Subcutaneous abdominal adipose tissue (tissue), 5 donors: ENCODE results near the gene HOXB4.

Source experiments
- H3K27ac ChIP-seq: one replicate; pipeline ENCODE4 v1.7.0; 2013; ENCODE audit warnings: low read depth, mild to moderate bottlenecking, inconsistent platforms, low read length, moderate library complexity
- H3K27me3 ChIP-seq, 5 donors: one replicate each; pipeline ENCODE4 v1.7.0; 2013; ENCODE audit warnings: low read length in 5 of 5, inconsistent platforms in 1 of 5; ENCODE audit not compliant: control insufficient read depth in 5 of 5, insufficient read depth in 4 of 5
- H3K36me3 ChIP-seq, 5 donors: one replicate each; pipeline ENCODE4 v1.7.0; 2013; ENCODE audit warnings: low read length in 5 of 5; ENCODE audit not compliant: control insufficient read depth in 5 of 5, insufficient read depth in 5 of 5
- H3K4me1 ChIP-seq, 5 donors: one replicate each; pipeline ENCODE4 v1.7.0; 2013; ENCODE audit warnings: low read length in 5 of 5, mild to moderate bottlenecking in 3 of 5, moderate library complexity in 1 of 5; ENCODE audit not compliant: control insufficient read depth in 5 of 5, insufficient read depth in 5 of 5
- H3K4me3 ChIP-seq, 5 donors: one replicate each; pipeline ENCODE4 v1.7.0; 2013; ENCODE audit warnings: low read length in 5 of 5, low read depth in 1 of 5
- H3K9ac ChIP-seq, 5 donors: one replicate each; pipeline ENCODE4 v1.7.0; 2013; ENCODE audit warnings: low read length in 5 of 5, mild to moderate bottlenecking in 4 of 5, moderate library complexity in 3 of 5
- H3K9me3 ChIP-seq, 5 donors: one replicate each; pipeline ENCODE4 v1.7.0; 2013; ENCODE audit warnings: low read length in 5 of 5; ENCODE audit not compliant: control insufficient read depth in 5 of 5
- donor health status: healthy.
- donor health status: healthy.
- donor health status: healthy.
- donor health status: healthy.
- donor health status: healthy.

The HOXB4 gene

GRCh38 chr17:48577946-48578615, at the start of gene HOXB4:
TSS of gene HOXB4 (minus strand) at chr17:48578350. CDS start at chr17:48578319, 31 bp downstream.
- peak within 1 kb of the TSS; percentile 77 to 90 (median 84) for H3K9ac ChIP-seq
- H3K27me3 ChIP-seq = peaks cover 0 to under 1% (median 0%) of the 10 kb centered on the region in 5 donors
- H3K36me3 ChIP-seq = peaks cover 0 to 5% (median 0%) of the 10 kb centered on the region in 5 donors
- peak within 1 kb of the TSS; percentile 70 to 88 (median 77) for H3K4me3 ChIP-seq
- H3K4me1 ChIP-seq = peaks cover 13 to 85% (median 82%) of the 10 kb centered on the region in 5 donors
- H3K27ac ChIP-seq = peak within 1 kb of the TSS; percentile 93
- no peaks in the 10 kb centered on the region for H3K9me3 ChIP-seq

- H3K4me3 ChIP-seq = peak overlapping the region in 1 of 5 donors; percentile 70
Measured at GRCh38 chr17:48627118-48627597, 49.0 kb upstream of the HOXB4 start.

GRCh38 chr17:48626245-48627117, 48.3 kb upstream of the HOXB4 start, which contains the start of gene HOXB9:
TSS of gene HOXB9 (minus strand) at chr17:48626358. CDS start at chr17:48626269, 89 bp downstream.
- H3K4me1 ChIP-seq = peaks cover 2 to 26% (median 23%) of the 10 kb centered on the region in 5 donors
- no peak within 1 kb of the TSS for H3K27ac ChIP-seq
- H3K4me3 ChIP-seq = peak within 1 kb of the TSS; percentile 48 to 70 (median 66)
- no peaks in the 10 kb centered on the region for H3K36me3 ChIP-seq
- no peaks in the 10 kb centered on the region for H3K9me3 ChIP-seq
- H3K27me3 ChIP-seq = peaks cover 68 to 83% (median 71%) of the 10 kb centered on the region in 5 donors
- peak within 1 kb of the TSS in 3 of 5 donors; percentile 41 to 55 (median 54) for H3K9ac ChIP-seq

More at GRCh38 chr17:48627118-48627597, 49.0 kb upstream of the HOXB4 start:
- Histone ChIP-seq H3K9me3 (no peaks in the 10 kb centered on the region), H3K27me3 (peaks cover 66 to 82% (median 74%) of the 10 kb centered on the region in 5 donors), H3K9ac (no peak overlapping the region), H3K36me3 (no peaks in the 10 kb centered on the region), H3K4me1 (peaks cover 2 to 26% (median 23%) of the 10 kb centered on the region in 5 donors), H3K27ac (no peak overlapping the region)

- H3K27ac ChIP-seq = no peak overlapping the region
- no peaks in the 10 kb centered on the region for H3K9me3 ChIP-seq
- peaks cover 2 to 26% (median 23%) of the 10 kb centered on the region in 5 donors for H3K4me1 ChIP-seq
- peak overlapping the region in 3 of 5 donors; percentile 41 to 55 (median 54) for H3K9ac ChIP-seq
- peak overlapping the region; percentile 48 to 70 (median 66) for H3K4me3 ChIP-seq
- peaks cover 62 to 83% (median 70%) of the 10 kb centered on the region in 5 donors for H3K27me3 ChIP-seq
- no peaks in the 10 kb centered on the region for H3K36me3 ChIP-seq
Measured at GRCh38 chr17:48625495-48626244, 47.5 kb upstream of the HOXB4 start.

GRCh38 chr17:48624544-48625494, 46.7 kb upstream of the HOXB4 start:
- Histone ChIP-seq H3K9me3 (no peaks in the 10 kb centered on the region), H3K27ac (no peak overlapping the region), H3K4me1 (peaks cover 2 to 26% (median 23%) of the 10 kb centered on the region in 5 donors), H3K27me3 (peaks cover 59 to 85% (median 72%) of the 10 kb centered on the region in 5 donors), H3K9ac (peak overlapping the region in 3 of 5 donors; percentile 52 to 55 (median 54)), H3K4me3 (peak overlapping the region; percentile 48 to 70 (median 66)), H3K36me3 (no peaks in the 10 kb centered on the region)

GRCh38 chr17:48624118-48624517, 46.0 kb upstream of the HOXB4 start:
- Histone ChIP-seq H3K9me3 (no peaks in the 10 kb centered on the region), H3K4me3 (no peak overlapping the region), H3K27ac (no peak overlapping the region), H3K27me3 (peaks cover 56 to 87% (median 72%) of the 10 kb centered on the region in 5 donors), H3K4me1 (peaks cover 2 to 28% (median 23%) of the 10 kb centered on the region in 5 donors), H3K36me3 (no peaks in the 10 kb centered on the region), H3K9ac (no peak overlapping the region)

GRCh38 chr17:48623583-48623982, 45.4 kb upstream of the HOXB4 start:
- H3K4me3 ChIP-seq = no peak overlapping the region
- H3K9me3 ChIP-seq = no peaks in the 10 kb centered on the region
- no peak overlapping the region for H3K27ac ChIP-seq
- no peak overlapping the region for H3K9ac ChIP-seq
- no peaks in the 10 kb centered on the region for H3K36me3 ChIP-seq
- H3K4me1 ChIP-seq = peaks cover 2 to 33% (median 28%) of the 10 kb centered on the region in 5 donors
- peaks cover 51 to 85% (median 69%) of the 10 kb centered on the region in 5 donors for H3K27me3 ChIP-seq

- H3K27ac ChIP-seq = no peak overlapping the region
- H3K36me3 ChIP-seq = no peaks in the 10 kb centered on the region
- H3K4me1 ChIP-seq = peaks cover 4 to 37% (median 28%) of the 10 kb centered on the region in 5 donors
- no peaks in the 10 kb centered on the region for H3K9me3 ChIP-seq
- H3K4me3 ChIP-seq = no peak overlapping the region
- no peak overlapping the region for H3K9ac ChIP-seq
- peaks cover 50 to 83% (median 67%) of the 10 kb centered on the region in 5 donors for H3K27me3 ChIP-seq
Measured at GRCh38 chr17:48622857-48623256, 44.7 kb upstream of the HOXB4 start.
